HUES6 (cell line): ENCODE results near the gene TMEM208.

Source experiments
- H3K27ac ChIP-seq: 2 replicates; pipeline ENCODE4 v1.7.0; 2013; ENCODE audit warnings: low read depth, mild to moderate bottlenecking, low read length, inconsistent platforms
- H3K27me3 ChIP-seq: 2 replicates; pipeline ENCODE4 v1.6.1; 2013; ENCODE audit warnings: low read length; ENCODE audit not compliant: control insufficient read depth, insufficient read depth
- H3K36me3 ChIP-seq: 2 replicates; pipeline ENCODE4 v1.6.1; 2013; ENCODE audit warnings: low read length; ENCODE audit not compliant: control insufficient read depth, insufficient read depth
- H3K4me1 ChIP-seq: 2 replicates; pipeline ENCODE4 v1.6.1; 2013; ENCODE audit warnings: low read length; ENCODE audit not compliant: control insufficient read depth, insufficient read depth
- H3K4me3 ChIP-seq: 2 replicates; pipeline ENCODE4 v1.5.1; 2013; ENCODE audit warnings: low read depth, low read length
- H3K9ac ChIP-seq: one replicate; pipeline ENCODE4 v1.6.1; 2013; ENCODE audit warnings: mild to moderate bottlenecking, low read length
- H3K9me3 ChIP-seq: 2 replicates; pipeline ENCODE4 v1.6.1; 2013; ENCODE audit warnings: low read depth, low read length; ENCODE audit not compliant: control insufficient read depth, insufficient read depth

Gene TMEM208

GRCh38 chr16:67226804-67227566 is at the start of gene TMEM208:
Gene TMEM208, plus strand, starts transcription at chr16:67227130. Its CDS starts 89 bp downstream, at chr16:67227219.
- 0 out of 2 replicates have a peak, but pooled peaks cover 2% of the 10 kb centered on the region for H3K4me1 ChIP-seq
- peaks cover 40% of the 10 kb centered on the region for H3K36me3 ChIP-seq
- H3K9me3 ChIP-seq, result no peaks in the 10 kb centered on the region
- H3K27me3 ChIP-seq, result no peaks in the 10 kb centered on the region
- H3K4me3 ChIP-seq, result peak within 1 kb of the TSS; percentile 98
- H3K27ac ChIP-seq, result peak within 1 kb of the TSS; percentile 70; the same call in 1 of the 2 replicates
- H3K9ac ChIP-seq, result peak within 1 kb of the TSS; percentile 83

GRCh38 chr16:67177743-67178699 is 48.9 kb upstream of the TMEM208 start:
- peak overlapping the region; percentile 38 for H3K9ac ChIP-seq
- H3K27me3 ChIP-seq, result peaks cover 62% of the 10 kb centered on the region
- H3K4me3 ChIP-seq, result peak overlapping the region; percentile 78
- H3K9me3 ChIP-seq, result no peaks in the 10 kb centered on the region
- H3K27ac ChIP-seq, result no peak overlapping the region
- H3K36me3 ChIP-seq, result no peaks in the 10 kb centered on the region
- H3K4me1 ChIP-seq, result peaks cover 24% of the 10 kb centered on the region

GRCh38 chr16:67179421-67180080 is 47.4 kb upstream of the TMEM208 start:
- Histone ChIP-seq H3K4me1 (peaks cover 18% of the 10 kb centered on the region), H3K27ac (no peak overlapping the region), H3K36me3 (no peaks in the 10 kb centered on the region), H3K27me3 (peaks cover 53% of the 10 kb centered on the region), H3K9me3 (no peaks in the 10 kb centered on the region), H3K4me3 (no peak overlapping the region), H3K9ac (no peak overlapping the region)

GRCh38 chr16:67180166-67180565 is 46.8 kb upstream of the TMEM208 start:
- Histone ChIP-seq H3K4me1 (peaks cover 23% of the 10 kb centered on the region), H3K27ac (no peak overlapping the region), H3K9me3 (no peaks in the 10 kb centered on the region), H3K27me3 (peaks cover 53% of the 10 kb centered on the region), H3K4me3 (no peak overlapping the region), H3K36me3 (no peaks in the 10 kb centered on the region), H3K9ac (no peak overlapping the region)

GRCh38 chr16:67181346-67181745 is 45.6 kb upstream of the TMEM208 start:
- H3K36me3 ChIP-seq, result no peaks in the 10 kb centered on the region
- H3K27ac ChIP-seq, result no peak overlapping the region
- no peak overlapping the region for H3K9ac ChIP-seq
- H3K27me3 ChIP-seq, result peaks cover 52% of the 10 kb centered on the region
- H3K4me3 ChIP-seq, result no peak overlapping the region
- H3K9me3 ChIP-seq, result no peaks in the 10 kb centered on the region
- peaks cover 28% of the 10 kb centered on the region for H3K4me1 ChIP-seq

GRCh38 chr16:67182288-67182687 is 44.6 kb upstream of the TMEM208 start:
- Histone ChIP-seq H3K36me3 (no peaks in the 10 kb centered on the region), H3K27ac (no peak overlapping the region), H3K9me3 (no peaks in the 10 kb centered on the region), H3K4me3 (0 out of 2 replicates have a peak overlapping the region, but pooled peaks have one; percentile 84), H3K4me1 (peaks cover 37% of the 10 kb centered on the region), H3K9ac (no peak overlapping the region), H3K27me3 (peaks cover 47% of the 10 kb centered on the region)

- Histone ChIP-seq H3K36me3 (no peaks in the 10 kb centered on the region), H3K4me1 (peaks cover 33% of the 10 kb centered on the region; the same call in 1 of the 2 replicates), H3K27ac (no peak overlapping the region), H3K4me3 (peak overlapping the region; percentile 84), H3K9ac (peak overlapping the region; percentile 1), H3K27me3 (peaks cover 39% of the 10 kb centered on the region), H3K9me3 (no peaks in the 10 kb centered on the region)
Observed at GRCh38 chr16:67183284-67183626, 43.7 kb upstream of the TMEM208 start.

- peak within 1 kb of the TSS; percentile 94 for H3K27ac ChIP-seq
- H3K4me3 ChIP-seq, result peak within 1 kb of the TSS; percentile 84
- H3K4me1 ChIP-seq, result peaks cover 29% of the 10 kb centered on the region; the same call in 1 of the 2 replicates
- no peaks in the 10 kb centered on the region for H3K36me3 ChIP-seq
- peaks cover 33% of the 10 kb centered on the region for H3K27me3 ChIP-seq
- H3K9ac ChIP-seq, result peak within 1 kb of the TSS; percentile 85
- no peaks in the 10 kb centered on the region for H3K9me3 ChIP-seq
Observed at GRCh38 chr16:67183627-67184452, 43.1 kb upstream of the TMEM208 start, which contains the start of gene MATCAP1. Gene MATCAP1, minus strand, starts transcription at chr16:67183963. Its CDS starts 3,353 bp downstream, at chr16:67180610.

- peak overlapping the region; percentile 84 for H3K4me3 ChIP-seq
- H3K36me3 ChIP-seq, result no peaks in the 10 kb centered on the region
- no peaks in the 10 kb centered on the region for H3K9me3 ChIP-seq
- peaks cover 28% of the 10 kb centered on the region for H3K27me3 ChIP-seq
- peak overlapping the region; percentile 30 for H3K9ac ChIP-seq
- H3K4me1 ChIP-seq, result peaks cover 28% of the 10 kb centered on the region; the same call in 1 of the 2 replicates
- no peak overlapping the region for H3K27ac ChIP-seq
Observed at GRCh38 chr16:67184453-67184994, 42.4 kb upstream of the TMEM208 start.
